Measurements from ENCODE around the gene FHIT. TPM values are rescaled to one million over a fixed set of nuclear protein-coding genes. Genes with fewer than 3 reads are reported as not detected.
A peak's percentile ranks its signal among the peaks of the same experiment; 100 is the strongest.

The FHIT gene
- total RNA-seq, 1 donor from 2014 or later = 16.1 TPM

GRCh38 chr3:60065227-60065868 is 1185.9 kb downstream of the FHIT start:
- no peaks in the 10 kb centered on the region for H3K9me3 Mint-ChIP-seq (ENCODE audit: low read depth)
- no peak overlapping the region for H3K4me3 Mint-ChIP-seq (ENCODE audit: low read depth)
- TF ChIP-seq CTCF (IDR thresholded peaks at IDR 0.05; ENCODE audit: unreplicated experiment) = no peak
- no peak overlapping the region for H3K27ac Mint-ChIP-seq
- H3K4me1 Mint-ChIP-seq (ENCODE audit: low read depth) = no peaks in the 10 kb centered on the region
- no peak for DNase-seq (ENCODE audit: low spot score, unreplicated experiment)
- no peaks in the 10 kb centered on the region for H3K36me3 Mint-ChIP-seq (ENCODE audit: insufficient read depth)
- H3K27me3 Mint-ChIP-seq = peaks cover 5% of the 10 kb centered on the region

- no peak overlapping the region for H3K27ac Mint-ChIP-seq
- no peaks in the 10 kb centered on the region for H3K36me3 Mint-ChIP-seq (ENCODE audit: insufficient read depth)
- no peak for DNase-seq (ENCODE audit: low spot score, unreplicated experiment)
- H3K27me3 Mint-ChIP-seq = peaks cover 5% of the 10 kb centered on the region
- H3K9me3 Mint-ChIP-seq (ENCODE audit: low read depth) = no peaks in the 10 kb centered on the region
- no peaks in the 10 kb centered on the region for H3K4me1 Mint-ChIP-seq (ENCODE audit: low read depth)
- H3K4me3 Mint-ChIP-seq (ENCODE audit: low read depth) = no peak overlapping the region
- no peak for TF ChIP-seq CTCF (IDR thresholded peaks at IDR 0.05; ENCODE audit: unreplicated experiment)
Observed at GRCh38 chr3:60064210-60065178, 1186.8 kb downstream of the FHIT start.

GRCh38 chr3:60056404-60056803 is 1194.8 kb downstream of the FHIT start:
- TF ChIP-seq CTCF (IDR thresholded peaks at IDR 0.05; ENCODE audit: unreplicated experiment) = no peak
- H3K4me3 Mint-ChIP-seq (ENCODE audit: low read depth) = no peak overlapping the region
- H3K9me3 Mint-ChIP-seq (ENCODE audit: low read depth) = peaks cover 10% of the 10 kb centered on the region
- DNase-seq (ENCODE audit: low spot score, unreplicated experiment) = no peak
- no peaks in the 10 kb centered on the region for H3K27me3 Mint-ChIP-seq
- no peaks in the 10 kb centered on the region for H3K4me1 Mint-ChIP-seq (ENCODE audit: low read depth)
- H3K27ac Mint-ChIP-seq = no peak overlapping the region
- H3K36me3 Mint-ChIP-seq (ENCODE audit: insufficient read depth) = no peaks in the 10 kb centered on the region

GRCh38 chr3:60055765-60056164 is 1195.5 kb downstream of the FHIT start:
- no peak overlapping the region for H3K4me3 Mint-ChIP-seq (ENCODE audit: low read depth)
- H3K27me3 Mint-ChIP-seq = no peaks in the 10 kb centered on the region
- DNase-seq (ENCODE audit: low spot score, unreplicated experiment) = no peak
- no peaks in the 10 kb centered on the region for H3K36me3 Mint-ChIP-seq (ENCODE audit: insufficient read depth)
- peaks cover 10% of the 10 kb centered on the region for H3K9me3 Mint-ChIP-seq (ENCODE audit: low read depth)
- H3K27ac Mint-ChIP-seq = peak overlapping the region; percentile 14
- no peaks in the 10 kb centered on the region for H3K4me1 Mint-ChIP-seq (ENCODE audit: low read depth)
- TF ChIP-seq CTCF (IDR thresholded peaks at IDR 0.05; ENCODE audit: unreplicated experiment) = no peak

- no peak overlapping the region for H3K27ac Mint-ChIP-seq
- TF ChIP-seq CTCF (IDR thresholded peaks at IDR 0.05; ENCODE audit: unreplicated experiment) = no peak
Observed at GRCh38 chr3:60053526-60054265, 1197.6 kb downstream of the FHIT start.

More at GRCh38 chr3:60053526-60054265, 1197.6 kb downstream of the FHIT start:
- Mint-ChIP-seq H3K4me1 (ENCODE audit: low read depth) (no peaks in the 10 kb centered on the region), H3K36me3 (ENCODE audit: insufficient read depth) (no peaks in the 10 kb centered on the region), H3K4me3 (ENCODE audit: low read depth) (no peak overlapping the region), H3K9me3 (ENCODE audit: low read depth) (peaks cover 10% of the 10 kb centered on the region), H3K27me3 (no peaks in the 10 kb centered on the region)
- no peak for DNase-seq (ENCODE audit: low spot score, unreplicated experiment)
